Renal cortex interstitium (tissue), 11 donors: Measurements from ENCODE around the gene MS4A8. TPM values are rescaled to one million over a fixed set of nuclear protein-coding genes. Genes with fewer than 3 reads are reported as not detected.
"Not testable (repeated sequence)": the region's sequence is repeated elsewhere in the genome, so short reads cannot be mapped to it uniquely, and the experiment has no call there.

Experiments used
- DNase-seq, 11 donors: peaks; one replicate each; pipeline ENCODE4 v3.0.0-alpha.2; 2013; ENCODE audit warnings: low read depth in 9 of 11, low spot score in 4 of 11; ENCODE audit errors: extremely low read depth in 1 of 11
- polyA plus RNA-seq, 3 donors: library from polyadenylated mRNA; unstranded; fragments of 120-200 nt; gene quantifications; one replicate each; pipeline ENCODE4 v1.2.1, GENCODE V29; 2013; ENCODE audit not compliant: insufficient read length in 3 of 3

Gene MS4A8
- polyA plus RNA-seq, 3 donors = 0.20 TPM; not detected in 2

GRCh38 chr11:60758671-60759070 is 59.3 kb downstream of the MS4A8 start:
- not testable (repeated sequence) for DNase-seq

- not testable (repeated sequence) for DNase-seq
Measured at GRCh38 chr11:60759438-60760225, 60.2 kb downstream of the MS4A8 start.

- DNase-seq = no peak
Measured at GRCh38 chr11:60761436-60762190, 62.2 kb downstream of the MS4A8 start.

GRCh38 chr11:60762851-60763691 is 63.7 kb downstream of the MS4A8 start:
- no peak for DNase-seq

GRCh38 chr11:60763692-60764369 is 64.4 kb downstream of the MS4A8 start:
- no peak for DNase-seq

- no peak for DNase-seq
Measured at GRCh38 chr11:60764879-60765278, 65.5 kb downstream of the MS4A8 start.

- DNase-seq = no peak
Measured at GRCh38 chr11:60765355-60765754, 65.9 kb downstream of the MS4A8 start.

Other genes starting within 250 kb of the MS4A8 start
- under 1 TPM; 0.31 to 0.54 (median 0.50) TPM for gene MS4A1, start 243.8 kb upstream of the MS4A8 start, polyA plus RNA-seq
- not detected for gene MS4A12, start 206.8 kb upstream of the MS4A8 start, polyA plus RNA-seq
- not detected for gene MS4A13, start 184.2 kb upstream of the MS4A8 start, polyA plus RNA-seq
- not detected for gene MS4A18, start 25.1 kb downstream of the MS4A8 start, polyA plus RNA-seq
- gene MS4A15, start 57.3 kb downstream of the MS4A8 start, polyA plus RNA-seq = not detected
- under 1 TPM; 0.13 to 0.21 (median 0.19) TPM for gene MS4A10, start 85.7 kb downstream of the MS4A8 start, polyA plus RNA-seq
- gene CCDC86, start 142.5 kb downstream of the MS4A8 start, polyA plus RNA-seq = 10 to 100 TPM; 15.2 to 22.0 (median 19.2) TPM
- under 1 TPM; 0.09 to 0.23 (median 0.20) TPM for gene PTGDR2, start 156.3 kb downstream of the MS4A8 start, polyA plus RNA-seq
- gene ZP1, start 167.9 kb downstream of the MS4A8 start, polyA plus RNA-seq = under 1 TPM in 2 of 3 donors, not detected in 1; 0.12 to 0.32 TPM
- gene PRPF19, start 207.0 kb downstream of the MS4A8 start, polyA plus RNA-seq = 100 to 1,000 TPM; 120 to 148 (median 134) TPM
- gene TMEM109, start 214.5 kb downstream of the MS4A8 start, polyA plus RNA-seq = 10 to 100 TPM; 80.1 to 96.6 (median 86.7) TPM
- gene TMEM132A, start 224.8 kb downstream of the MS4A8 start, polyA plus RNA-seq = 10 to 100 TPM; 49.2 to 90.8 (median 83.4) TPM